ENCODE measurements around the gene ELFN2. TPM values are rescaled to one million over a fixed set of nuclear protein-coding genes. Genes with fewer than 3 reads are reported as not detected.

Gene ELFN2
- total and polyA plus RNA-seq, 8 donors = 0.03 to 0.89 (median 0.18) TPM; not detected in 5

DNA sequence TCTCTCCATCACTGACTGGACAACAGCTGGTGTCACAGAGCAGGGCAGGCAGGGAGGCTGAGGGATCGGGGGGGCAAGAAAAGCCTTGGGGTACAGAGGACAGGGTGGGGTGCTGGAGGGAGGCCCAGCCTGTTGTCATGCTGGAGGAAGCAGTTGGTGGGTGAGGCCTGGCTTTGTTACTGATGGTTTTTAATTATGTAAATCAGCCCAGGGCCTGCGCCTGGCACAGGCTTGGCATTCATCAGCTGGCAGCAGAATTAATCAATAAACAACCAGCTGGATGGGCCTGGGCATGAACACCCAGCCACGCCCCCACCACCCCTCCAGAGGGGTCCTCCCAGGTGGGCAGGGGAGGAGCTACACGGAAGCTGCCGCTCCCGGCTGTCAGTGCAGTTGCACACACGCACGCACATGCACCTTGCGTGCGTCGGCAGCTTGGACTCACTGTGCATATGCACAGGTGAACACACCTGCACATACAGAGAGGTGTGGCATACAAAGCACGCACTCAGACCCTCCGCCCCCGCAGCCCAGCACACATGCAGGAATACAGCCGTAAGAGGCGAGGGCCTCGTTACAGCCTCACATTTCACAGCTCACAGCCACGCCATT lies 21.3 kb upstream of the ELFN2 start:
- Histone ChIP-seq H3K27ac (no peak overlapping the region), H3K9me3 (peaks cover 0 to 7% (median 2%) of the 10 kb centered on the region in 4 donors), H3K4me1 (no peaks in the 10 kb centered on the region), H3K4me3 (no peak overlapping the region), H3K27me3 (peaks cover 0 to 73% (median 20%) of the 10 kb centered on the region in 3 donors), H3K36me3 (no peaks in the 10 kb centered on the region)
- WGBS, 5 donors = 49 to 70% (median 62%) methylated on average over 13 to 18 of the region's 18 CpGs
- peak in 1 of 2 donors; percentile 53 for DNase-seq
- TF ChIP-seq POLR2AphosphoS5 (IDR thresholded peaks at IDR 0.05) (no peak), POLR2A (IDR thresholded peaks at IDR 0.05) (no peak), CTCF (IDR thresholded peaks at IDR 0.05) (no peak), EP300 (IDR thresholded peaks at IDR 0.05) (no peak)
- intact Hi-C loops (cut with DNase I; ENCODE audit: low total_unique reads) = no loop called here

GRCh38 chr22:37445501-37445900 lies 18.2 kb upstream of the ELFN2 start:
- WGBS, 5 donors = 57 to 74% (median 67%) methylated on average over 9 of the region's 9 CpGs
- no peak for TF ChIP-seq POLR2A (IDR thresholded peaks at IDR 0.05)
- Histone ChIP-seq H3K27ac (no peak overlapping the region), H3K4me1 (no peaks in the 10 kb centered on the region), H3K36me3 (no peaks in the 10 kb centered on the region), H3K27me3 (peaks cover 0 to 93% (median 20%) of the 10 kb centered on the region in 3 donors), H3K4me3 (no peak overlapping the region), H3K9me3 (peaks cover 0 to 9% (median 9%) of the 10 kb centered on the region in 4 donors)
- intact Hi-C loops (cut with DNase I; ENCODE audit: low total_unique reads) = no loop called here
- DNase-seq = no peak

GRCh38 chr22:37443977-37444376 lies 16.7 kb upstream of the ELFN2 start:
- no peak for TF ChIP-seq CTCF (IDR thresholded peaks at IDR 0.05)
- TF ChIP-seq POLR2A (IDR thresholded peaks at IDR 0.05) = no peak
- TF ChIP-seq EP300 (IDR thresholded peaks at IDR 0.05) = no peak
- TF ChIP-seq POLR2AphosphoS5 (IDR thresholded peaks at IDR 0.05) = no peak
- Histone ChIP-seq H3K9me3 (peaks cover 0 to 13% (median 10%) of the 10 kb centered on the region in 4 donors), H3K27ac (no peak overlapping the region), H3K27me3 (peaks cover 0 to 92% (median 15%) of the 10 kb centered on the region in 3 donors), H3K4me1 (no peaks in the 10 kb centered on the region), H3K36me3 (no peaks in the 10 kb centered on the region), H3K4me3 (no peak overlapping the region)
- WGBS, 5 donors = 62 to 69% (median 67%) methylated on average over 7 of the region's 7 CpGs
- intact Hi-C loops (cut with DNase I; ENCODE audit: low total_unique reads) = no loop called here
- no peak for DNase-seq

DNA sequence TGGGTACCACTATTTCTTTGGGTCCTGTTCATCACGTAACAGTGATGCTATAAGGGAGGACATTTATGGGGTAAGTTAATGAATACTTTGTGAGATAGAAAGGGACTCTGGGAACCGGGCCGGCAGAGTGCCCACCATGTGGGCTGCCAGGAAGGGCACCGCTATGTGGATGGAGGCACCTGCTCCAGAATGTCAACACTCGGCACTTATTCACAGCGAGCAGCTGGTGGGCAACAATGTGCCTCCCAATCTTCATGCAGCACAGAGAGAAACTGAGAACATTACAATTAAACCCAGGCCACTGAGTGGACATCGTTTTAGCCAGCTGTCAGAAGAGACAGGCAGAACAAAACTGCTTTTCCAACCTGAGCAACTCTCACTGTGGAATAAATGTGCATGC lies 15.8 kb upstream of the ELFN2 start:
- H3K27ac ChIP-seq = no peak overlapping the region

More for the DNA sequence above, 15.8 kb upstream of the ELFN2 start:
- WGBS, 5 donors = 83 to 90% (median 85%) methylated on average over 7 of the region's 7 CpGs
- no peaks in the 10 kb centered on the region for H3K36me3 ChIP-seq
- TF ChIP-seq POLR2AphosphoS5 (IDR thresholded peaks at IDR 0.05) (no peak), CTCF (IDR thresholded peaks at IDR 0.05) (no peak), EP300 (IDR thresholded peaks at IDR 0.05) (no peak), POLR2A (IDR thresholded peaks at IDR 0.05) (no peak)
- H3K27me3 ChIP-seq = peaks cover 0 to 92% (median 10%) of the 10 kb centered on the region in 3 donors
- peaks cover 0 to 13% (median 10%) of the 10 kb centered on the region in 4 donors for H3K9me3 ChIP-seq
- intact Hi-C loops (cut with DNase I; ENCODE audit: low total_unique reads) = no loop called here
- no peaks in the 10 kb centered on the region for H3K4me1 ChIP-seq
- H3K4me3 ChIP-seq = no peak overlapping the region
- DNase-seq = no peak

All from stomach (tissue), 9 donors.